GM12801 (cell line): Measurements from ENCODE around the gene CFAP20DC.

Experiments used
- CTCF ChIP-seq: IDR thresholded peaks from one replicate; pipeline ENCODE4 v1.5.1; 2011; ENCODE audit warnings: control low read depth; ENCODE audit not compliant: insufficient read length; ENCODE audit errors: extremely low read depth

CFAP20DC gene

GRCh38 chr3:58837856-58838255 is 212.0 kb downstream of the CFAP20DC start:
- no peak for TF ChIP-seq CTCF

GRCh38 chr3:58837141-58837843 is 212.5 kb downstream of the CFAP20DC start:
- TF ChIP-seq CTCF, result no peak

- TF ChIP-seq CTCF, result no peak
Measured at GRCh38 chr3:58835086-58835485, 214.7 kb downstream of the CFAP20DC start.

GRCh38 chr3:58833491-58833890 is 216.3 kb downstream of the CFAP20DC start:
- TF ChIP-seq CTCF, result no peak

DNA sequence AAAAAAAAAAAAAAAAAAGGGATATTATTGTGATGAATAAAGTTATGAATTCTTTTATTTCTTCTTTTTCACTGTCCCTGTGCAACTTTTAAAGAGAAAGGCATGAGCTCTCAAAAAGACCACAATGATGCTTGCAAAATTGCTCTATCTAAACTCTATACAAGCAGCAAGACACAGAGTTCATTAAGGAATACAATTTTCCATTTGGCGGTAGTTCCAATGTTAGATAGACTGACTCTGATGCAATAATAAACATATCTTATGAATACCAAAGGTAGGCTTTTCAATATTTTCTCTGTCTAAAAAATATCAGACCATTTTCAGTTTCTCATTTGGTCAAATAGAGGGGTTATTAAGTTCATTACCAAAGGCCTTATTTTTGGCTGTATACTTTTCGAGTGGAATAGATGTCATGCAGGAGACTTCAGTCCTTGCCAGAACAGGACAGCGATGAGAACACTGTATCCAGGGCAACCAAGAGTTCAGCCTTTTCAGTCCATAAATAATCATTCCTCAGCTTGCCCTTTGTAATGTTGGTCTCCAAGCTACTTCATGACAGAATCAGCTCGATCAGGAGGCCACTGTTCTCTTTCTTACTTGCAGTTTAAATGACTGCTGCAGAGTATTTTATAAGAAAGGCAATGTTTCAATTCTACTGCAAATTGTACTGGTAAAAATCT is 220.4 kb downstream of the CFAP20DC start:
- TF ChIP-seq CTCF, result no peak

- no peak for TF ChIP-seq CTCF
Measured at GRCh38 chr3:58824777-58825176, 225.0 kb downstream of the CFAP20DC start.

- no peak for TF ChIP-seq CTCF
Measured at GRCh38 chr3:58824285-58824684, 225.5 kb downstream of the CFAP20DC start.
